GM12874 (cell line): ENCODE data around the gene AFAP1L2.

Source experiments
- CTCF ChIP-seq: IDR thresholded peaks from 2 replicates; pipeline ENCODE4 v1.5.1; 2011; ENCODE audit warnings: low read depth, mild to moderate bottlenecking, control low read depth, low read length, moderate library complexity; ENCODE audit not compliant: insufficient read depth

AFAP1L2 gene

GRCh38 chr10:114427124-114427852, 23.0 kb upstream of the AFAP1L2 start:
- TF ChIP-seq CTCF, result no peak

- TF ChIP-seq CTCF, result no peak
Measured at GRCh38 chr10:114426476-114426875, 22.2 kb upstream of the AFAP1L2 start.

GRCh38 chr10:114420811-114421485, 16.6 kb upstream of the AFAP1L2 start:
- no peak for TF ChIP-seq CTCF

GRCh38 chr10:114418109-114418508, 13.8 kb upstream of the AFAP1L2 start:
- no peak for TF ChIP-seq CTCF

GRCh38 chr10:114412907-114413797, 8.8 kb upstream of the AFAP1L2 start:
- no peak for TF ChIP-seq CTCF

- TF ChIP-seq CTCF, result no peak
Measured at GRCh38 chr10:114408968-114409444, 4.7 kb upstream of the AFAP1L2 start.
